PFSK-1 (cell line): ENCODE data around the gene KASH5.

Experiments used
- FOXP2 ChIP-seq: optimal IDR thresholded peaks from 2 replicates; pipeline ENCODE3; 2011; ENCODE audit warnings: borderline replicate concordance, control low read depth, inconsistent platforms; ENCODE audit not compliant: insufficient read depth; ENCODE audit errors: extremely low read length, extremely low read depth
- POLR2AphosphoS5 ChIP-seq: IDR thresholded peaks from 2 replicates; pipeline ENCODE4 v1.6.1; 2012; ENCODE audit warnings: low read depth, mild to moderate bottlenecking, control low read depth, low read length, moderate library complexity
- SIN3A ChIP-seq: IDR thresholded peaks from 2 replicates; pipeline ENCODE4 v1.6.1; 2012; ENCODE audit warnings: mild to moderate bottlenecking, low read length, moderate library complexity, borderline replicate concordance; ENCODE audit not compliant: insufficient read depth
- TAF1 ChIP-seq: IDR thresholded peaks from 2 replicates; pipeline ENCODE4 v1.6.1; 2012; ENCODE audit warnings: low read length, control low read depth, borderline replicate concordance; ENCODE audit not compliant: insufficient read depth
- TF ChIP-seq, protein P1 (sequence below), 2 experiments: IDR thresholded peaks; 2 replicates each; pipeline versions ENCODE4 v1.6.1 to v1.8.0; 2011 to 2012; ENCODE audit warnings: low read depth in 2 of 2, low read length in 2 of 2, control low read depth in 1 of 2, inconsistent platforms in 1 of 2, mild to moderate bottlenecking in 1 of 2, moderate library complexity in 1 of 2; ENCODE audit not compliant: insufficient read depth in 1 of 2

DNA sequence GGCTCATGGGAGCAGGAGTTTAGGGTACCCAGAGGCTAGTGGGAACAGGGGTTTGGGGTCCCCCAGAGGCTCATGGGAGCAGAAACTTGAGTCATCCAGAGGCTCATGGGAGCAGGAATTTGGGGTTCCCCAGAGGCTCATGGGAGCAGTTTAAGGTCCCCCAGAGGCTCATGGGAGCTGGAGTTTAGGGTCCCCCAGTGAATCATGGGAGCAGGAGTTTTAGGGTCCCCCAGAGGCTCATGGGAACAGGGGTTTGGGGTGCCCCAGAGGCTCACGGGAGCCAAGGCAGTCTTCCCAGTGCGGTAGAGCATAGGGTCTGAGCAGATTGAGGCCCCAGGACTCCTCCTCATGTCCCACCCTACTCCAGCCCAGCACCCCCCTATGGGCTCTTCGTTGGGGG, 77.3 kb downstream of the KASH5 start:
- TF ChIP-seq SIN3A = no peak
- no peak for TF ChIP-seq POLR2AphosphoS5
- TF ChIP-seq, protein P1, sequence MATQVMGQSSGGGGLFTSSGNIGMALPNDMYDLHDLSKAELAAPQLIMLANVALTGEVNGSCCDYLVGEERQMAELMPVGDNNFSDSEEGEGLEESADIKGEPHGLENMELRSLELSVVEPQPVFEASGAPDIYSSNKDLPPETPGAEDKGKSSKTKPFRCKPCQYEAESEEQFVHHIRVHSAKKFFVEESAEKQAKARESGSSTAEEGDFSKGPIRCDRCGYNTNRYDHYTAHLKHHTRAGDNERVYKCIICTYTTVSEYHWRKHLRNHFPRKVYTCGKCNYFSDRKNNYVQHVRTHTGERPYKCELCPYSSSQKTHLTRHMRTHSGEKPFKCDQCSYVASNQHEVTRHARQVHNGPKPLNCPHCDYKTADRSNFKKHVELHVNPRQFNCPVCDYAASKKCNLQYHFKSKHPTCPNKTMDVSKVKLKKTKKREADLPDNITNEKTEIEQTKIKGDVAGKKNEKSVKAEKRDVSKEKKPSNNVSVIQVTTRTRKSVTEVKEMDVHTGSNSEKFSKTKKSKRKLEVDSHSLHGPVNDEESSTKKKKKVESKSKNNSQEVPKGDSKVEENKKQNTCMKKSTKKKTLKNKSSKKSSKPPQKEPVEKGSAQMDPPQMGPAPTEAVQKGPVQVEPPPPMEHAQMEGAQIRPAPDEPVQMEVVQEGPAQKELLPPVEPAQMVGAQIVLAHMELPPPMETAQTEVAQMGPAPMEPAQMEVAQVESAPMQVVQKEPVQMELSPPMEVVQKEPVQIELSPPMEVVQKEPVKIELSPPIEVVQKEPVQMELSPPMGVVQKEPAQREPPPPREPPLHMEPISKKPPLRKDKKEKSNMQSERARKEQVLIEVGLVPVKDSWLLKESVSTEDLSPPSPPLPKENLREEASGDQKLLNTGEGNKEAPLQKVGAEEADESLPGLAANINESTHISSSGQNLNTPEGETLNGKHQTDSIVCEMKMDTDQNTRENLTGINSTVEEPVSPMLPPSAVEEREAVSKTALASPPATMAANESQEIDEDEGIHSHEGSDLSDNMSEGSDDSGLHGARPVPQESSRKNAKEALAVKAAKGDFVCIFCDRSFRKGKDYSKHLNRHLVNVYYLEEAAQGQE (IDR thresholded peaks at IDR 0.05; ENCODE audit: insufficient read depth in 1 of 2, low read depth in 2 of 2, low read length in 2 of 2) = no peak
- TF ChIP-seq TAF1 = no peak
- TF ChIP-seq FOXP2 = no peak
